Neural progenitor cell (in vitro differentiated cells): ENCODE data around the gene TSC2.

ENCODE experiments used
- CTCF ChIP-seq: fragments of 200-600 bp; sonication (generic); IDR thresholded peaks from 2 replicates; pipeline ENCODE4 v1.5.1; 2017; ENCODE audit warnings: antibody characterized with exemption, mild to moderate bottlenecking
- EZH2 ChIP-seq: fragments of 200-600 bp; sonication (generic); IDR thresholded peaks from 2 replicates; pipeline ENCODE4 v1.6.1; 2017; ENCODE audit warnings: antibody characterized with exemption, mild to moderate bottlenecking, moderate library complexity
- EZH2phosphoT487 ChIP-seq: fragments of 200-600 bp; sonication (generic); IDR thresholded peaks from 2 replicates; pipeline ENCODE4 v1.6.1; 2017; ENCODE audit warnings: antibody characterized with exemption

- no peak for TF ChIP-seq CTCF
- no peak for TF ChIP-seq EZH2
- TF ChIP-seq EZH2phosphoT487: no peak
Observed at GRCh38 chr16:2043667-2044451, 3.9 kb upstream of the TSC2 start.
